ENCODE data around the gene NR5A2.

The NR5A2 gene

DNA sequence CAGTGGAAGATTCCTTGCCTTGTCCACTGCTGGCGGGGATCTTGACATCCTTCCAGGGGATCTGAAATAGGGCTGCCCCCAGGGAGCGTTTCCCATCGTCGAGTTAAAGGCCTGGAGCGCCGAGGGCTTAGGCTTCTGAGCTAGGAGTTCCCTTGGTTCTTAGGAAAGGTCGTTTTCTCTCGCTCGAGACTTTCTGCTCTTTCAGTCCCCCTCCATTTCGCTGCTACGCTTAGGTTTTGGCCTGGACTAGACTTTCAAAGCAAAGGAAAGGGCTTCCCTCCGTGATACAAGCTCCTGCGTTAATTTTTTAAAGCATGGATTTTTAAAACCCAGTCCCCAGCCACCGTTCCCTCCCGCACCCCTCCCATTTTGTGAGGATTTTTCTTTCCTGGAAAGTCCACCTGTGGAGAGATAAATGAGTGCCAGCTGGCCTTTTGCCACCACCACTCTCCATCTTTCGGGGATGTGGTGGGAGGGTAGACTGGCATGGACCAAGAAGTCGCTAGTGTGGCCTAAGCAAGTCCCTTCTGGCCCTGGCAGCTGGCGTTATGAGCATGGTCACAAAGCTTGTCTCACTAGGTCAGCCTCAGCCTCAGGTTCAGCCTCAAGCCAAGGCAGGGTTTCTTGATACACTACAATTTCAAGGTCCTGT, 9.2 kb downstream of the NR5A2 start:
- DNase-seq: no peak

DNA sequence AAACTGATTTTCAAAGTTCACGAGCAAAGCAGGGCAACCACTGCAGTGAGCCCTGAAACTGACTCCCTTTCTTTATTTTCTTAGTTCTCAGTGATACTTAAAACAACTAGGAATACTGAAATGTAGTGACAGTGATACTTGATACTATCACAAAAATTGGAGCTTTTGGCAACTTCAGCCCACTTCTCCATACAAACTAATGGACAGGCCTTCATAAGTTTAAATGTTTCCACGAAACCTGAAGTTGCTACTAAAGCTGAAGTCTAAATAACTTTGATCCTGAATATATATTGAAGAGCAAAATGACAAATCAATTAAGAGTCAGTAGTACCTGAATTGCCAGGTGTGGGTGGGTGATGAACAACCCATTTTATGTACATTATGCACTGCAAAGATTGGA, 10.0 kb downstream of the NR5A2 start:
- no peak for DNase-seq

DNA sequence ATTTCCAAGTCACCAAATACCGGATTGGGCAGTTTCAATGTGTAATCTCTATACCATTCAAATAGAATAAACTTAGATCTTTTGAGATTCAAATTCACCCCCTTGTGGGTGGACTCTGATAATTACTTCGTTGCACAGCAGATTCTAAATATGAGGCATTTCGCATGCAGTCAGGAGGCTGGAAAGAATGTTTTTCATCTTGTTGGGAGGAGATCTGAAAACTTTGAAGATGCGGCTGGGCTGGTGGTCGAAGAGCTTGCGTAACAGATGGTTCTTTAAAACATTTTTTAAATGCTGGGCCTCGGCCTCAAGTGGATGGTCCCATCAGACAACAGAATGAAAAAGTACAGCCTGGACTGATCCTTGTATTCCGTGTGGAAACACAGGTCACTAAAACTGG, 10.4 kb downstream of the NR5A2 start:
- DNase-seq: no peak

DNA sequence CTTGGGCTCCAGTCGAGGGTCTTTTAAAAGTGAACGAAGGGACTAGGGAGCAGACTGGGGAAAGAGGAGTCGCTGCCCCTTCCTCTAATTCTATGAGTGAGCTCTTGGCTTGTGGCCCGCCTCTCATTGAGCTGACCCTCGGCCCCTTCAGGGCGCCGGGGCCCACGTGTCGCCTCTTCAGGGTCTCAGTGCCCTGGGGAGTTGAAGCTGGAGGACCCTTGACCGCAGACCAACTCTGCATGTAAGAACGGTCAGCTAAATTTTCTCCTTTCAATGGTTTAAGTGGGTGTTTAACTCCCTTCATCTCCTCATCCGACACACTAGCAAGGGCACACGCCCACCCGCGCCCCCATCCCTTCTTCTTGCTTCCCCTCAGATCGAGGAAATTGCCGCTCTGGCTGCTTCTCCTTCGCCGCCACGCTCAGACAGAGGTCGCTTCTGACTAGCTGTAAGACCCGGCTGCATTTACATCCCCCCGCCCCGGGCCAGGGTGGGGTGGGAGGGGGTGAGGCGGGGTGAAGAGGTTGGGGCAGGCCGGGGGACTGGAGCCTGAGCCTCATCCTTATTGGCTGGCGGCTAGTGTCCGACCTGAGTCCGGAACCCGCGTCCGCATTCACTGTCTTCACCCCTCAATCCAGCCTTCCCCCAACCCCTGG, 10.9 kb downstream of the NR5A2 start:
- no peak for DNase-seq

DNA sequence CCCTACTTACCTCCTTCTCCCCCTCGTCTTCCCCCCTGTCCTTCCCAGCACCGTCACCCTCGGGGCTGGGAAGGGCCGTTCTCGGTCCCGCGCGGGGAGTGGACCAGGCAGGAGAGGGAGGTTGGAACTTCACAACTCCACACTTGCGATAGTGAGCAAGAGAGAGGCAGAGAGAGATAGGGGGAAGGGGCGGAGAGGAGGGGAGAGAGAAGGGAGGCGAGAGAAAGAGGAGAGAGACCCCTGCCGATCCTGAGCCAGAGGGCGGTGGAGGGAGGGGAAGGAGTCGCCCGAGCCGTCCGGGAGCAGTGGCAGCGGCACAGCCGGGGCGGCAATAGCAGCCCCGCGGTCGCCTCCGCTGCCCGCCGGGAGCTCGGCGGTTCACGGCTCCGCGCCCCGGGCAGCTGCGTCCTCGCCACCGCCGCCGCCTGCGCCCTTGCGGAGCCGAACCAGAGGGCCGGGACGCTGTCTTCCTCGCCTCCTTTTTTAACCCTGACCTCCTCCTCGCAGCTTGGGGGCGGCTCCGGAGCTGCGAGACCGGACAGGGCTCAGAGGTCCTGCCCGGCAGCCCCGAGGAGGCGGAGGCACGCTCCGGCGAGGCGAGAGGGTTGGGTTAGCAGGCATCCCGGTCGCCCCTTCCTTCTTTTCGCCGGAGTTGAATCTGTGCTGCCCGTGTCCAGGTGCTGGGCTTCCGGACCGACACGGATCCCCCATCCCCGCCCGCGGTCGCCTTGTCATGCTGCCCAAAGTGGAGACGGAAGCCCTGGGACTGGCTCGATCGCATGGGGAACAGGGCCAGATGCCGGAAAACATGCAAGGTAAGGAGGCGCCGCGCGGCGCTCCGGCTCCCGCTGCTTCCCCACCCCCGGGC, 11.7 kb downstream of the NR5A2 start:
- DNase-seq: no peak

- no peak for DNase-seq
These were observed 12.5 kb downstream of the NR5A2 start for GRCh38 chr1:200039849-200040474.

DNA sequence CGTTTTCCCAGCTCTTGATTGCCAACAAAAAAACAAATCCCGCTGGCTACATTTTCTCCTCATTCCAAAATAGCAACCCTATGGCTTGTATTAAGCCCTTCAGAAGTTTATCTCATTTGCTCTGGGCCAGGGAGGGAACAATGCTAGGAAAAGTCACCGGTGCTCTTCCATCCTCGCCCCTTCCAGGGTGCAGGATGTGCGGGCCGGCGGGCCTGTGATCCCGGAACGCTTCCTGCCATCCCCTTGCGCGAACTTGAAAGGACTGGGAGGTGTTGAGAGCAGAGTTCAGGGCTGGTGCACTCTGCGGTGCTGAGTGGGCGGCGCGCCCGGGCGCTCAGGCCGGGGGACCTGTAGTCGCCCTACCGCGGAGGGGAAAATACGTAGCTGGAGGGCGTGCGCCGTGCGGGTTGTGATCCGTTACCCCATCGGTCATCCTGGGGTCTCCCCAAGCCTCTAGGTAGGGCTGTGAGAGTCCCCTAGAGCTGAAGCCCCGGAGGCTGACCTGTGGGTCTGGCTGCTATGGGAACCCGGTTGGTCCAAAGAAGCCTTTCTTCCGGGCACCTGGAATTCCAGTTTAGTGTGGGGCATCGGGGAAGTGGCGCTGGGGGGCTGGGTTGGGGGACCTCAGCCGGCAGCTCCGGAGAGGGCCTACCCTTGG, 13.1 kb downstream of the NR5A2 start:
- no peak for DNase-seq

DNA sequence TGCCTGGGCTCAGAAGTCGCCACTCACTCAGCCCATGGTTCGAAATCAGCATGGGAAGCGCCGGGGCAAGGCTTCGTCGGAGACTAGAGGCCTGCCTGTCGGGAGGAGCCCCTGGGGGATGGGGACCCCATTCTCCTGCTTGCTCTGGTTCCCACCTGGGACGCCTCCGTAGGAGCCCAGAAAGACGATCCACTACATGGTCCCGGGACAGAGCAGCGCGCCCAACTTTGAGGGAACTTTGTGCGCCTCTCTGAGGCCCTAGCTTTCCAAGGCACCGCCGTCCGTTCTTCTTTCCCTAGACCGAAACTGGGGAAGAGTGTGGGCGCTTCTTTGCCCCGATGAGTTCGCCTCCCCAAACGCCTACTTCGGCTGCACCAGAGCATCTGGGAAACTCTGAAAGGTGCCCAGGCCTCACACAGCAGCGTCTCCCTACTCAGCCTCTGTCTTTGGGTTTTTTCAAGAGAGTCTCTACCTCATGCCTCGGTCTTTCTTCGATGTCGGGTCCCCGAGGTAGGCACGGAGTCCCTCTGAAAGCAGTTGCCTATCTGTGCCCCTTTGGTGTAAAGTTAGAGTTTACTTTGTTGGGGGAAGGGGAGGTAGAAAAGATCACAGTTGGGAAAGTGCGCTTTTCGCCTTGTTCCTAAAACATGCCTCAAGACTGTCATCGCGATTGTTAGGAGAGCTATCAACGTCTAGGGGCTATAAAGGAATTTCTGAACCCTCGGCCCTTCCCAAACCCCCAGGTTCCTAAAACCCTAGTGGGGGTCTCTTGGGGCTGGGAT, 14.0 kb downstream of the NR5A2 start:
- no peak for DNase-seq

GRCh38 chr1:200042119-200042551, 14.6 kb downstream of the NR5A2 start:
- no peak for DNase-seq

DNA sequence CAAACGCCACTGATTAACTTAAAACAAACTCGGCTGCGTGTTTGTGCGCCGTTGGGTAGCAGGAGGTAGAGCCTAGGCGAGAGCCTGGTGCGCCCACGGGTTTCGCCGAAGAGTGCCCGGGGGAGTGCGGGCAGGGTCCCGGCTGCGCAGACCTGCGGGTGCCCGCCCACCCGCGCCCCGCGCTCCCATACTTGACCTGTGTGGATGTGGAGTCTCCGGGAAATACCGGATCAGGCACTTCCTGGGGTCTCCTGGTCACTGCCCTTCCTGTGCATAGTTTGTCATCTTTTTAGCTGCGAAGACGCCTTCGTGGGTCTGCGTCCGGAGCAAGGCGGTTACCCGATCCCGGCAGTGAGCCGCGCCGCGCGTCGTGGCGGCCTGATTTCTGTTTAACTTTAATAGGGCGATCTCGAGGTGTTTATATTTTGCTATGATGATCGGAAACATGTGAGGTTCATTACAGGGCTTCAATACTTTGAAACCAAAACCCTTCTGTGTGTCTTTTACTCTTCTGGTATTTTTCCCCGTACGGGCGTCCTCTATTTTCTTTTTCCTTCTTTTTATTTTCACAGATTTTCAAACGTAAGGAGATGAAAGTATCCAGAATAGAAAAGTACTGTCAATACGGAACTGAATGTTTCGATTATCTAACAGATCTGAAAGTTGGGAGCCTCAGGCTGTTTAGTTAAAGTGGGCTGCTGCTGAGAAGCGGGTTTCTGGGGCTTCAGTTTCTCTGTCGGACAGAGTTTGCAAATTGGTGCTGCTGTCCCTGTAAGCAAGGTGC, 15.2 kb downstream of the NR5A2 start:
- DNase-seq: no peak

GRCh38 chr1:200043336-200043668, 15.8 kb downstream of the NR5A2 start:
- no peak for DNase-seq

GRCh38 chr1:200046115-200046514, 18.6 kb downstream of the NR5A2 start:
- DNase-seq: no peak

GRCh38 chr1:200048244-200048643, 20.7 kb downstream of the NR5A2 start:
- no peak for DNase-seq

DNA sequence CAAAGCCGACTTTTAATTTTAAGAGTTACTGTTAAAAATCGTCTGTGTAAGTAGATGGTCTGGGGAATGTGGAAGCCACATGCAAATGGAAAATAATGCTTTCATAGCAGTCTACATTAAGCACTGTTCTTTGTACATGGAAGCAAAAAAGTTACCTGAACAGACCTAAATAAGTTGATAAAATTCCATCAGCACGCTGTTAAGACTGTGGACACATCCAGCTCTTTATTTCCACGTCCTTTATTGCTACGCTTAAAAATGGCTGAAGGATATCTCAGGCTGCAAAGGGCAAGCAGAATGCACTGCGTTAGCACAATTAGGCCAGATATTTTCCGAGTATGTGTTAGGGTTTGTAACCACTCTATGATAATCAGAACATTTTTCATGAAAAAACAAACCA, 22.3 kb downstream of the NR5A2 start:
- DNase-seq: no peak

DNA sequence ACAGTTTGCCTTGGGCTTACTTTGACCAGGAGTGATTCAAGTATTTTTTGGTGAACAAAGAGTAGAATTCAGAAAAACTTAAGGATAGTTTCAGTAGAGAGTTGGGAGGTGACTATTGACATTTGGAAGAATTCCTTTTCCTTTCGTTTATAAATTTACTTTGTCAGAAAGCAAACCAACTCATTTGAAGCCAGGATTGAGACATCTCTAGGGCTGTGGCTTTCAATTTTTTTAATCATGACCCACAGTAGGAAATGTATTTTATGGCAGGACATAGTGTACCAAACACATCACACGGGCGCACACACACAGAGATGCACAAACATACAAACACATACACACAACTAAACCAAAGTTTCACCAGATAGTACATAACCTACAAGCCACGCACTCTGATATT, 24.1 kb downstream of the NR5A2 start:
- no peak for DNase-seq

- DNase-seq: no peak
These were observed 25.6 kb downstream of the NR5A2 start for GRCh38 chr1:200053091-200053490.

DNA sequence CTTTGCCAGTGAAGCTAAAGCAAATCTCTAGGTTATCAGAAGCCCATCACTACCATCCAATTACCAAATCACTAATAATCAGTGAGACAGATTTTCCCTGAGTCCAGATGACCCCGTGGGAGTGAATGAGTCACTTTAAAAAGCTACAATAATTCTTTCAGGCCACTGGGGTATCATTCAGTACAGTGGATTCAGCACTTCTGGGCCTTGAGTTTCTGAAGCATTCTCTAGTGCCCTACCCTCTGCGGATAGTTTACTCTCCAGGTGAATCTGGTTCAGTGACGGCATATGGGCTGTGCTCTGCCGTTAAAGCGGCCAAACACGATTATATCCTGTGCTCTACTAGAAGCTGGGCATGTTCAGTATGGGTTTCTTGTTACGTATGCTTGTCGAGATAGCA, 26.1 kb downstream of the NR5A2 start:
- DNase-seq: no peak

- no peak for DNase-seq
These were observed 30.8 kb downstream of the NR5A2 start for GRCh38 chr1:200058341-200058740.

- DNase-seq: no peak
These were observed 34.6 kb downstream of the NR5A2 start for GRCh38 chr1:200062143-200062542.

DNA sequence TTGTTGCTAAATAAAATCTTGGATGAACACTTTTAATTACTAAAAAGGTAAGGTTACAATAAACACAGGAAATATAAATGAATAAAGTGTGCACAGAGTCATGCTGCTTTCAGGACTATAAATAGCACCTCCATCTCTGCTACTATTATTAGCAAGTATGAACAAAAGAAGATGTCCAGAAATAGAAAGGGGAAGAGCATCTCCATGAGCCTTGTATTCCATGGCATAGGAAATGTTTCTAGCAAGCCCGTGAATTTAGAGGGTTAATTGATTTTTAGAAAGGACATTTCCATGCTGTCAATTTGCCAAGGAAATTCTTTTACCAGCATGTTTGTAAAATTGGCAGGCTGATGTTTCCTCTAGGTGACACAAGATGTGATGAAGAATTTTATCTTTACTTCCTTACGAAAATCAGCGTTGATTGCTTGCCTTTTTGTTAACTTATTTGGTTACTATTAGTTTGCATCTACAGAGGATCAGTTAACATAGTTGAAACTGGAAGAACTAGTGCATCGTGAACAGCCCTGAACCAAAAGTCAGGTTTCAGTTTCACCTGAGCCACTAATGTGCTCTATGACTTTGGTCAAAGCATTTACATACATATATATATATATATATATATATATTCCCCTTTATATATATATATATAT, 45.3 kb downstream of the NR5A2 start:
- DNase-seq: no peak

DNA sequence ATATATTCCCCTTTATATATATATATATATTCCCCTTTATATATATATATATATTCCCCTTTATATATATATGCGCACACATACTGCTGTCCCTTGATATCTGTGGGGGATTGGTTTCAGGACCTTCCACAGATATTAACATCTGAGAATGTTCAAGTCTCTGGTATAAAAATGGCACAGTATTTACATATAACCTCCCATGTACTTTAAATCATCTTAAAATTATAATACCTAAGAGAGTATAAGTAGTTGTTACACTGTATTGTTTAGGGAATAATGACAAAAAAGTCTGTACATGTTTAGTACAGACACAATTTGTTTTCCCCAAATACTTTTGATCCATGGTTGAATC, 45.8 kb downstream of the NR5A2 start:
- no peak for DNase-seq

Data from activated naive CD4-positive, alpha-beta T cell (primary cell).